ENCODE results near the gene ALDH1A3.

DNA sequence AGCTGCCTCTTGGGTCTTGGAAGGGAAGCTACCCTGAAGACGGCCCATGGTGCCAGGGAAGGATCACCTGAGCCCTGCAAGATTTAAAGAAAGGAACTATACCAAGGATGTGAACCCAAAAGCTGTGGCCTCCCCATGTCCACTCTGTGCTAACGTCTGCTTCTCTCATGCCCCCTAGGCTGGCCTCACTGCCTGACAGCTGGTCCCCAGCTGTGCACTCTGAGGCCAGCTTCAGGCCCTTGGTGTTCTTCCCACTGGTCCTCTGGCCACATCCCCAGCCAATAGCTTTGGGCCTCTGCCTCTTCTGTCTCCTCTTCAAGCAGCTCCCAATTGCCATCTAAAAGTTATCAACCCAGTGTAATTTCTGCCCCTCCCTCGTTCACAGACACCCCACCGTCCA, 34.3 kb downstream of the ALDH1A3 start:
- TF ChIP-seq, protein P1, sequence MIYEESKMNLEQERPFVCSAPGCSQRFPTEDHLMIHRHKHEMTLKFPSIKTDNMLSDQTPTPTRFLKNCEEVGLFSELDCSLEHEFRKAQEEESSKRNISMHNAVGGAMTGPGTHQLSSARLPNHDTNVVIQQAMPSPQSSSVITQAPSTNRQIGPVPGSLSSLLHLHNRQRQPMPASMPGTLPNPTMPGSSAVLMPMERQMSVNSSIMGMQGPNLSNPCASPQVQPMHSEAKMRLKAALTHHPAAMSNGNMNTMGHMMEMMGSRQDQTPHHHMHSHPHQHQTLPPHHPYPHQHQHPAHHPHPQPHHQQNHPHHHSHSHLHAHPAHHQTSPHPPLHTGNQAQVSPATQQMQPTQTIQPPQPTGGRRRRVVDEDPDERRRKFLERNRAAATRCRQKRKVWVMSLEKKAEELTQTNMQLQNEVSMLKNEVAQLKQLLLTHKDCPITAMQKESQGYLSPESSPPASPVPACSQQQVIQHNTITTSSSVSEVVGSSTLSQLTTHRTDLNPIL (CRISPR knock-in tag; IDR thresholded peaks at IDR 0.05; ENCODE audit: low read depth), result no peak
- TF ChIP-seq, protein P2, sequence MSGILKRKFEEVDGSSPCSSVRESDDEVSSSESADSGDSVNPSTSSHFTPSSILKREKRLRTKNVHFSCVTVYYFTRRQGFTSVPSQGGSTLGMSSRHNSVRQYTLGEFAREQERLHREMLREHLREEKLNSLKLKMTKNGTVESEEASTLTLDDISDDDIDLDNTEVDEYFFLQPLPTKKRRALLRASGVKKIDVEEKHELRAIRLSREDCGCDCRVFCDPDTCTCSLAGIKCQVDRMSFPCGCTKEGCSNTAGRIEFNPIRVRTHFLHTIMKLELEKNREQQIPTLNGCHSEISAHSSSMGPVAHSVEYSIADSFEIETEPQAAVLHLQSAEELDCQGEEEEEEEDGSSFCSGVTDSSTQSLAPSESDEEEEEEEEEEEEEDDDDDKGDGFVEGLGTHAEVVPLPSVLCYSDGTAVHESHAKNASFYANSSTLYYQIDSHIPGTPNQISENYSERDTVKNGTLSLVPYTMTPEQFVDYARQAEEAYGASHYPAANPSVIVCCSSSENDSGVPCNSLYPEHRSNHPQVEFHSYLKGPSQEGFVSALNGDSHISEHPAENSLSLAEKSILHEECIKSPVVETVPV (CRISPR knock-in tag; IDR thresholded peaks at IDR 0.05), result no peak
- TF ChIP-seq ZNF70 (CRISPR knock-in tag; IDR thresholded peaks at IDR 0.05) (no peak), OSR1 (CRISPR knock-in tag; IDR thresholded peaks at IDR 0.05) (no peak), RARB (CRISPR knock-in tag; IDR thresholded peaks at IDR 0.05) (no peak), TCF4 (CRISPR knock-in tag; IDR thresholded peaks at IDR 0.05; ENCODE audit: borderline replicate concordance) (no peak), ZNF8 (CRISPR knock-in tag; IDR thresholded peaks at IDR 0.05) (no peak), ZFP30 (CRISPR knock-in tag; IDR thresholded peaks at IDR 0.05) (no peak)
